GM21529 (cell line): ENCODE results near the gene SLC16A3.

Experiments
- ATAC-seq: cut with Tn5 transposase; IDR thresholded peaks from one replicate; pipeline ENCODE4 v1.9.1; 2021; ENCODE audit not compliant: unreplicated experiment

The SLC16A3 gene

DNA sequence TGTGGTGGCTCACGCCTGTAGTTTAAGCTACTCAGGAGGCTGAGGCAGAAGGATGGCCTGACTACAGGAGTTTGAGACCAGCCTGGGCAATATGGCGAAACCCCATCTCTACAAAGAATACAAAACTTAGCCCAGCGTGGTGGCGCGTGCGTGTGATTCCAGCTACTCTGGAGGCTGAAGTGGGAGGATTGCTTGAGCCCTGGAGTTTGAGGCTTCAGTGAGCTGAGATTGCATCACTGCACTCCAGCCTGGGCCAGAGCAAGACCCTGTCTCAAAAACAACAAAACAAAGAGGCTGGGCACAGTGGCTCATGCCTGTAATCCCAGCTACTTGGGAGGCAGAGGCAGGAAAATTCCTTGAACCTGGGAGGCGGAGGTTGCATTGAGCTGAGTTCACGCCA lies 51.7 kb downstream of the SLC16A3 start:
- no peak for ATAC-seq

GRCh38 chr17:82281076-82281475 lies 52.2 kb downstream of the SLC16A3 start:
- ATAC-seq, result no peak

GRCh38 chr17:82281502-82282238 lies 52.8 kb downstream of the SLC16A3 start:
- ATAC-seq, result no peak

- no peak for ATAC-seq
Measured at GRCh38 chr17:82282239-82283207, 53.7 kb downstream of the SLC16A3 start.

DNA sequence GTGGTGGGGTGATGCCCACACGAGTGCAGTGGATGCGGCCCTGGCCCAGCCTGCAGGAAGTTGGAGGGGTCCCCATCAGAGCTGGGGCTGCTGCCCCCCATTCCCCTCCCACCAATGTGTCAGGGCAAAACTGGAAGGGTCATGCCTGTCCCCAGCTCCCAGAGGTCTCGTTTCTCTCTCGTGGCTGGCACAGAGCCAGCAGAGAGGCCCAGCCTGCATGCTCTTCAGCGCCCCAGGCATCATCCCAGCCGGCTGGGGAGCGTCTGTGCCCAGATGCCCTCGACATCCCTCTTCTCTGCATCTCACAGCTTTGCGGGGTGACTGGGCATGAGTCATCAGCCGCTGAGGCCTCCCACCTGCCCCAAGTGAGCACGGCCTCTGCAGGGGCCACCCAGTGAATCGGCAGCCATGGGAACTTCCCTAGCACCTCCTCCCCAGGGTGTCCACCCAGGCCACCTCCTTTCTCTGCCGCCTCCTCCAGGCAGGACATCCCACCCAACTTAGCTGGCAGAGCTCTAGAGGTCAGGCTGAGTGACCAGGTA lies 54.4 kb downstream of the SLC16A3 start:
- no peak for ATAC-seq

GRCh38 chr17:82285141-82285540 lies 56.3 kb downstream of the SLC16A3 start:
- no peak for ATAC-seq

GRCh38 chr17:82287013-82287867 lies 58.4 kb downstream of the SLC16A3 start:
- no peak for ATAC-seq

DNA sequence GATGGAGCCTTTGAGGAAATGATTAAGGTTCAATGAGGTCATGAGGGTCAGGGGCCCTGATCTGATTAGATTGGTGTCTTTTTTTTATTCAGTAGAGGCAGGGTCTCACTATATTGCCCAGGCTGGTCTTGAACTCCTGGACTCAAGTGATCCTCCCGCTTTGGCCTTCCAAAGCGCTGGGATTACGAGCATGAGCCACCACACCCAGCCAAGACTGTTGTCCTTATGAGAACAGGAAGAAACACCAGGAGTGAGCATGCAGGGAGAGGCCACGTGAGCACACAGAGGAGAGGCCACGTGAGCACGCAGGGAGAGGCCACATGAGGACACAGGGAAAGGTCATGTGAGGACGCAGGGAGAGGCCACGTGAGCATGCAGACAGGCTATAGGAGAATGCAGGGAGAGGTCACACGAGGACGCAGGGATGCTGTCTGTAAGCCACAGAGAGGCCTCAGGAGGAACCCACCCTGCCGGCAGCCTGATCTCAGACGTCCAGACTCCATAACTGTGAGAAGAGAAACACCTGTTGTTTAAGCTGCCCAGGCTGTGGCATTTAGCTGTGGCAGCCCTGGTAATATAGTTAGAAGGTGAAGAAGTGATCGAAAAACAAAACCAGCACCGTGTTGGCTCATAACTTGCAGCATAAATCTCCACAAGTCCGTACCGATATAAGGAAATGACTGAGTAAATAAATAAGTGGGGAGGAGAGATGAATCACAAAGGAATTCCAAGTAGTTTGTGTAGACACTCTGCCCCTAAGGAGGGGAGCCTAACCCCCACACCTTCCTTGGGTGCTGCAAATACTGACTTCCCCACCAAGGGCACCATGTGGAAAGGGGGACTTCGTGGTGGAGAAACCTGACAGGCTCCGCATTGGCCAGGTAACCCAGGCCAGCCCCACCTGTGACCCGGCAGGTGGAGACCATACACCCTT lies 59.3 kb downstream of the SLC16A3 start:
- no peak for ATAC-seq
